Fibroblast of the conjunctiva (primary cell): ENCODE measurements around the gene PPP1R18.
A peak's percentile ranks its signal among the peaks of the same experiment; 100 is the strongest.
"Not testable (repeated sequence)": the region's sequence is repeated elsewhere in the genome, so short reads cannot be mapped to it uniquely, and the experiment has no call there.

Source experiments
- DNase-seq: peaks from one replicate; pipeline ENCODE4 v3.0.0-alpha.2; 2010; ENCODE audit warnings: low read depth

PPP1R18 gene

DNA sequence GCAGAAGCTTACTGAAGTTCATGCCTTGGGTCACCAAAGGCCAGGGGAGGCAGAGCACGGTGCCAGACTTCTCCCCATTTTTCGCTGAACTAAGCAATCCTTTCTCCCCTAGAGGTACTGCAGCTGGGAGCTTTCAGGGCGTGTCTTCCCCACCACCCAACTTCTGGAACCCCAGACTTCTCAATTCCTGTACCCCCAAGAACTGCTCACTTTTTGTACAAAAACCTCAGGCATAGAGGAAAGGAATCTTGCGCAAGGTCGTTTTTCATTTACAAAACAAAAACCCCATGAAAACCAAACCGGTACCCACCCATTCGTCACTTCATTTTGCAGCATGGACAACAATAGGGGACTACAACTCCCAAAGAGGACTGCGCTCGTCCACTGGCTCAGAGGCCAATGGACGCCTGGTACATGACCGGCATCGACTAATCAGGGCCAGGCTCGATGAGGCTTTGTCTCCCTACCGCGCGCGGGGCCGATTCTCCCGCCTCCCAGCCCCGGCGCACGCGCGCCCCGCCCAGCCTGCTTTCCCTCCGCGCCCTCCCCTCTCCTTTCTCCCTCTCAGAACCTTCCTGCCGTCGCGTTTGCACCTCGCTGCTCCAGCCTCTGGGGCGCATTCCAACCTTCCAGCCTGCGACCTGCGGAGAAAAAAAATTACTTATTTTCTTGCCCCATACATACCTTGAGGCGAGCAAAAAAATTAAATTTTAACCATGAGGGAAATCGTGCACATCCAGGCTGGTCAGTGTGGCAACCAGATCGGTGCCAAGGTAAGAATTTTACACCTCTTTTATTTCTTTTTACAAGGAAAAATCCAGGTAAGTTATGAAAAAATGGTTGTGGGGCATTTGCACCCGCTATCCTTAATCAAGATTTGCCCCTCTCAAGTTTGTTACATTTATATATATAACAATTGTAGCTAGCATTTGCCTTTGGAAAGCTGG lies 33.6 kb upstream of the PPP1R18 start, which contains the start of gene TUBB:
Gene TUBB, plus strand, starts transcription at position 562 of the 947 bp plus-strand sequence. Its CDS starts 155 bp downstream, at position 717.
- DNase-seq = peak; percentile 97

DNA sequence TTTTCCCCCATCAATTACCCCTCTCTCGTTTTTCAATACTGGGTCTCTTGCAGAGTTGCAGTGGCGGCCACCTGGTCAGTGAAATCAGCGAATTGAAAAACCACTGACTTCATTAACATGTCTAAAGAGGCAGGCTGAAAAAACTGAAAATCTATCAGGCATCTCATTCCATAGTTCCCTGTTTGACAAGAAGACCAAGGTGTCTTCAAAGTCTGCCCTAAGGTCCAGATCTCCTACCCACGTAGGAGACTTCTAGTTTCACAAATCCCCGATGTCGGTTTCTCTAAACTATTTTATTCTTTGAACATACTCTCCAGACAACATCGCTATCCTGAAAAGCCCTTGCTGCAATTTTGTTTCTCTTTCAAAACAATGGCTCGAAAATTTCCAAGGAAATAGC lies 32.9 kb upstream of the PPP1R18 start:
- no peak for DNase-seq

DNA sequence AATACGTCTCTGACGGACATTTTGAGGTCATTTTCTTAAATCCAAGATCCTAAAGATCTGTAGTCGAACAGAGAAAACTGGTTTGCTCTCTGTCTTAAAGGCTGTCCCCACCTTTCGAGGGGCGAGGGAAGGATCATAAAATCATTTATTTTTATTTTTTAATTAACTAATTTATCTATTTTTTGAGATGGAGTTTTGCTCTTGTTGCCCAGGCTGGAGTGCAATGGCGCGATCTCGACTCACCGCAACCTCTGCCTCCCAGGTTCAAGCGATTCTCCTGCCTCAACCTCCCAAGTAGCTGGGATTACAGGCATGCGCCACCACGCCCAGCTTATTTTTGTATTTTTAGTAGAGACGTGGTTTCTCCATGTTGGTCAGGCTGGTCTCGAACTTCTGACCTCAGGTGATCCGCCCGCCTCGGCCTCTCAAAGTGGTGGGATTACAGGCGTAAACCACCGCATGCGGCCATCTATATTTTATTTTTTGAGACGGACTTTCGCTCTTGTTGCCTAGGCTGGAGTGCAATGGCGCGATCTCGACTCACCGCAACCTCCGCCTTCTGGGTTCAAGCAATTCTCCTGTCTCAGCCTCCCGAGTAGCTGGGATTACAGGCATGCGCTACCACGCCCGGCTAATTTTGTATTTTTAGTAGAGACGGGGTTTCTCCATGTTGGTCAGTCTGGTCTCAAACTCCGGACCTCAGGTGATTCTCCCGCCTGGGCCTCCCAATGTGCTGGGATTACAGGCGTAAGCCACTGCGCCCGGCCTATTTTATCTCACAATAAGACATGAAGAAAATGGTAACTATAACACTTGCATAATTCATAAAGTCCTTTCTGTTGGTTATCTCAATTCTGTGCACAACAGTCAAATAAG lies 31.6 kb upstream of the PPP1R18 start:
- DNase-seq = not testable (repeated sequence)

DNA sequence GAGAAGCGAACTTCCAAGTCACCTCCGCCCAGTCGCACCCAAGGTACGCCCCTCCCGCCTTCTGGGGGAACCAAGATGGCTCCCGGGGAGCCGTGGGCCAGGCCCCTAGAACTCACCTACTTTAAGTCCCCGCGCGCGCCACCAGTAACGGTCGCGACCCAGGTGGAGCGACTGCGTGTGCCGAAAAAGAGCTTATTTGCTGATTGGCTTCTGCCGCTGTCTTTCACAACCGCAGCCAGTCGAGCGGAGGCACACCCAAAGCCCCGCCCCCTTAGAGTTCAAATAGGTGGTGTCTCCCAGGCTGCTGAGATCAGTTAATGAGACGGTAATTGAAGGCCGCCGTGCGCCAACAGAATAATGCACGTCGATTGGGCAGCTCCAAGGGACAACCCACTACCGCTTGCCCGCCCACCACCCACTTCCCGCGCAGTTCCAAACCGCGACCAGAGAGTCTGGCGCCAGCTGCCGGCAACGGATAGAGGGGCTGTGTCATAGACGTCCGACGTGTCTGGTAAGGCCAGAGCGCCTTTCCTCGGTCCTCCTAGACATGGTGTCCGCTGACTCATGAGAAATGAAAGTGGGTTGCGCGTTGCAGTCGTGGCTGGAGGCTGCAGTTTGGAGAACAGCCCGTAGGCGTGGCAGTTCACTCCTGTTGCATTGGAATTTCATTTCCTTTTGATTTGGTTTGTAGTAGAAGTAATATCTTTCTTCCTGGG lies 30.8 kb upstream of the PPP1R18 start, which contains the start of gene MDC1:
Gene MDC1, minus strand, starts transcription at position 153 of the 716 bp plus-strand sequence. CDS start 2,106 bp downstream, outside the sequence.
- DNase-seq = peak; percentile 100

DNA sequence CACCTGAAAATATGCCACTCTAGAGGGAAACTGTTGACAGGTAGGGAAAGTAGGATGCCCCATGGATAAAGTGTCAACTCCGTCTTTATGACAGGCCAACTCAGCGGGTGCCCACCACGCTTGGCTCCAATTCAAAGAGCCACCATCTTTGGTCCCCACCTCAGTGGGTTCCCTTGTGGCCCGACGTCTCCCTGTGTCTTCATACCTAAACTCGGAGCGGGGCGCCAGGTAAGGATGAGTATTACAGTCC lies 30.4 kb upstream of the PPP1R18 start:
- DNase-seq = no peak

DNA sequence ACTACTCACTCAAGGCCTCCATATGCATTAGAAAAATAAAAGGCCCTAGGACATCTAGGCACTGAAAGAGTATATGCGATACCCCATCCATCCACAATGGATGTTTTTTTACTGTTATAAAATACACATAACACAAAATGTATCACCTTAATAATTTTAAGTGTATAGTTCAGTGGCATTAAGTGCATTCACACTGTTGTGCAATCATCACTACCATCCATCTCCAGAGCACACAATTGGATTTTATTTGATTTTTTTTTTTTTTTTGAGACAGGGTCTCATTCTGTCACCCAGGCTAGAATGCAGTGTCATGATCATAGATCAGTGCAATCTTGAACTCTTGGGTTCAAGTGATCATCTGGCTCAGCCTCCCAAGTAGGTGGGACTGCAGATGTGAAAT lies 27.8 kb upstream of the PPP1R18 start:
- no peak for DNase-seq

DNA sequence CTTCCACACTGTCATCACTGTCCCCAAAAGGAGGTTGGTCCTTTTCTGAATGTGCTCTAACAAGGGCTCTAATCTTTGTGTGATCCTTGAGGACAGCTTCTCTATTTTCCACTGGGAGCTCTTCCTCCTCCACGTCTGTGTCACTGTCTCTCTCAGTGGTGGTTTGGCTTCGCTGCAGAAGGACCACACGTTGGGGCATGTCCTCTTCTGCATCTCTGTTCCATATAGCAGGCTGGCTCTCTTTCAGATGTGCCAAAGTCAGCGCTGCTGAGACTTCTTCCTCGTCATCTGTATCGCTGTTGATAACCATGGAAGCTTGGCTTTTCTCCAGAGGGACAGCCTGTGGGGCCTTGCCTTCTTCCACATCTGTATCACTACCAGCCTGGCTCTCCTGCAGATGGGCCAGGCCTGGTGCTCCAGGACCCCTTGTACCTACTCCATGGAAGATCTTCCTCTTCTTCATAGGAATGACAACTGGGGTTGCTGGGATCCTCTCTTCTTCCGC lies 26.0 kb upstream of the PPP1R18 start:
- DNase-seq = no peak

DNA sequence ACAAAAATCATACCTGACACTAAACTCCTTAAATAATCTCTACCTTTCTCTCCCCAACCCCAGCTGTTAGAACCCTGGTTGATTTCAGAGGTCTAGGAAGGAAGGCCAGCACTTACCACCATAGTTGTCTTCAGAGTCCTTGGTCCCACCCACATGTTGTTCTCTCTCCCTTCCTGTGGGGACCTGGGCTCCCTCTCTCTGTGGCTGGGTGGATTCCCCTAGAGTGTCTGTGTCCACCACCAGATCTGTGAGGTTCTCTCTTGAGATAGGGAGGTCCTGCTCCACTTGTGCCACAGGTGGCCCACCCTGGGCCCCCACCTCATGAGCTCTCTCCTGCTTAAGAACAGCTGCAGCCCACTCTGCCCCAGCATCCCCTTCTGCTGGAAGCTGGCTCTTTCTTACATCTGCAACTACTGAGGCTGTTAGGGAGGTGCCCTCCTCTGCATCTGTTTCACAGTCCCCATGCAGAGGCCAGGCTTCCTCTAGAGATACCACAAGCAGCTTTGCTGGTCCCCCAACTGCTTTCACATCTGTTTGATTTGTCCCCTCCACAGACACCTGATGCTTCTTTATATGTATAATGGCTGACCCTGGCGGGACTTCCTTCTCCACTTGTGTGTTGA lies 25.4 kb upstream of the PPP1R18 start:
- no peak for DNase-seq

DNA sequence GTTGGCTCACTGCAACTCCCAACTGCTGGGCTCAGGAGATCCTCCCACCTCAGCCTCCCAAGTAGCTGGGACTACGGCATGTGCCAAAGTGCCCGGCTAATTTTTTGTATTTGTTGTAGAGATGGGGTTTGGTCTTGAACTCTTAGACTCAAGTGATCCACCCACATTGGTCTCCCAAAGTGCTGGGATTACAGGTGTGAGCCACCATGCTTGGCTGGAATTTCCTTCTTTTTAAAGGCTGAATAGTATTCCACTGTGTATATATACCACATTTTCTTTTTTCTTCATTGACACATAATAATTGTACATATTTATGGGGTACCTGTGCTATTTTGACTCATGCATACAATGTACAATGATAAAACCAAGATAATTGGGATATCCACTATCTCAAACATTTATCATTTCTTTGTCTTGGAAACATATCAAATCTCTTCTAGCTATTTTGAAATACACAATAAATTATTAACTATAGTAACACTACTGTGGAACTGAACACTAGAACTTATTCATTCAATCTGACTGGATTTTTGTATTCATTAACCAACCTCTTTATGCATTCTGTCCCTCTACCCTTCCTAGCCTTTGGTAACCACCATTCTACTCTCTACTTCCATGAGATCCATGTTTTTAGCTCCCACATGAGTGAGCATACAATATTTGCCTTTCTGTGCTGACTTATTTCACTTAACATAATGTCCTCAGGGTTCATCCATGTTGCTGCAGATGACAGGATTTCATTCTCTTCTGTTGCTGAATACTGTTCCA lies 22.8 kb upstream of the PPP1R18 start:
- no peak for DNase-seq

DNA sequence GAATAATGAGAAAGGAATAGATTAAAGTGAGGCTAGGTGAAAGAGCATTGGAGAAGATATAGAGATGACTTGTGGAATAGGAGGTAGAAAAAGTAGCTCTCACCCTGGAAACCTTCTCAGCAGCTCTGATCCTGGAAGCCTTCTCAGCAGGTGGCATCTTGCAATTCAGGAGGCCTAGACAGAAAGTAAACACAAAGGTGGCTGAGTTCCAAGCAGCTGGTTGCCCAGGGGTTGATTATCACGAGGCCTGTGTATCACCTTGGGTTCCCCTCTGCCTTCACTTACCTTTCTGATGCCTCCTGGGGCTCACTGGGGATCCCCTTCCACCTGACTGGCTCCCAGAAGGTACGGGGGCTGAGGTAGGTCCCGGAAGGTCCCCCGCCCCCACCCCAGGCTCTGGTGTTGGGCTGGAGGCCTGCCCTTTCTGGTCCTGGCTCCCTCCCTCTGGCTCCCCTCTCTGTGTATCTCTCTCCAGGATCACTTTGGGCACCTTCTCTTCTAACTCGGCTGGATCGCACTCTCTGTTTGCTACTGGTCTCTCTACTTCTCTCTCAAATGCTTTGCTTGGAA lies 20.9 kb upstream of the PPP1R18 start:
- DNase-seq = no peak

DNA sequence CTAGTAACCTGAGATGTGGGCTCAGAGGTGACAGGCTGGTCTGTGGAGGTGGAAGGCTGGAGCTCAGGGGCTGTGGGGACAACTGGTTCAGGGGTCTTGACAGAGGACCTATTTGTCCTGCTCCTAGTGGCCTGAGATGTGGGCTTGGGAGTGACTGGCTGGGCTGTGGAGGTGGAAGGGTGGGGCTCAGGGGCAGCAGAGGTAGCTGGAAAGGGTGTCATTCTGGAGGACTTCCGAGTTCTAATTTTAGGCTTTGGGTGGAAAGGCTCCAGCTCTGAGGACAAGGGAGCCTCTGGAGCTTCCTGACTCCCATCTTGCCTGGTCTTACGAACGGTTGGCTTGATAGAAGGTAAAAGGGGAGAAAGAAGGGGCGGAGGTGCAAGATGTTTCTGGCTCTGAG lies 19.2 kb upstream of the PPP1R18 start:
- no peak for DNase-seq

DNA sequence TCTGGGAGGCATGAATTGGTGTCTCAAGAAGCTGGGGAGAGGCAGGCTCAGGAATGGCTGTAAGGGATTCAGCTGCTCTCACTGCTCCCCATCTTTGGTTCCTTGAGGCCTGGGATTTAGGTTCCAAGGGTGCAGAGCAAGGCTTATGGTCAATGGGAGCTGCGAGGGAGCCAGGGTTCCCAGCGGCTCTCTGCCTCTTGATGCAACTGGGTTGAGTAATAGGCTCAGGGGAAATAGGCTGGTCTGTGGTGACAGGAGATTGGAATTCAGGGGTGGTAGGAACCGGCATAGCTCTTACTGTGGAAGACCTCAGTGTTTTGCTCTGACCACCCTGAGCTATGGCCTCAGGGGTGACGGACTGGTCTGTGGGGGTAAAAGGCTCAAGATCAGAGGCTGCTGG lies 17.4 kb upstream of the PPP1R18 start:
- DNase-seq = no peak

DNA sequence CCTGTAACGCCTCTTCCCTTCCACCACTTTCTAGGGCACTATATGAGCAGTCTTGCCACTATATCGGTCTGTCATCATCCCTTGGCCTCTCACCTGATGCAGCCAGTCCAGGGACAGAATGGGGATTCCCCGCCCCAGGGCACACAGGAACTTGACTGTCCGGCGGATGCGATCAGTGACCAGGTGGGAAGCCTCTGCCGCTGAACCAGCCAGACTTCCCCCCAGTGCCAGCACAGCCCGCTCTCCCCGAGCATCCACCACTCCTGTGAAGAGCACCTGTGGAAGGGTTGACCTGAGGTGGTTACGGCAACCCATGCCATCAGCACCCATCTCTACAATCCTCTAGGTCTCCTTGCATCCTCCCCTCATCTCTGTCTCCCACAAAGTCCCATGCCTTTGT lies 16.6 kb upstream of the PPP1R18 start:
- no peak for DNase-seq

DNA sequence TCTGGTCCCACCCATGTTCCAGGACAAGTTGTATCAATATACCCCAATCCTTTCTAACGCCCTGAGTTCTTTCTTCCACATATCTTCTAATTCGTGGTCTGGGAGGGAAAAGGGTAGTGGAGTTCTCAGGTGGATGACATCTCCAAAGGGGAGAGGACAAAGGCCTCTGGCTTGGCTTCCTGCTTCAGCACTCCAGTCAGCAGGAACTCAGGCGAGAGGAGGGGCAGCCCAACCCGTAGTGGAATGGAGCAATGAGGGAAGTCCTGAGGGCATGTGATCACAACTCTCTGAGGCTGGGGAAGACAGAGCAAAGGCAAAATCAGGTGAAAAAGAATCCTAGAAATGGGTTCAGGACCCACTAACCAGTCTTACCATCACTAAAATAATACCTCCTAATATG lies 13.9 kb upstream of the PPP1R18 start:
- no peak for DNase-seq

DNA sequence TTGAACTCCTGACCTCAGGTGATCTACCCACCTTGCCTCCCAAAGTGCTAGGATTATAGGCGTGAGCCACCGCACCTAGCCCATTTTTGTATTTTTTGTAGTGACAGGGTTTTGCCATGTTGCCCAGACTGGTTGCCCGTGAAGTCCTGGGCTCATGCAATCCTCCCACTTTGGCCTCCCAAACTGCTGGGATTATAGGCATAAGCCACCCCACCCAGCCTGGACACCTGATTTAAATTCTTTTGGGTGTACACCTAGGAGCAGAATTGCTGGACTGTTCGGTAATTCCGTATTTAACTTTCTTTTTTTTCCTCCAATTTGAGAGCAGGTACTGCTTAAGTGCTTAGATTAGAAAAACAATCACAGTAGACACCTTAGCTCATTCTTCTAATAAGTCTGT lies 10.0 kb upstream of the PPP1R18 start:
- DNase-seq = no peak

DNA sequence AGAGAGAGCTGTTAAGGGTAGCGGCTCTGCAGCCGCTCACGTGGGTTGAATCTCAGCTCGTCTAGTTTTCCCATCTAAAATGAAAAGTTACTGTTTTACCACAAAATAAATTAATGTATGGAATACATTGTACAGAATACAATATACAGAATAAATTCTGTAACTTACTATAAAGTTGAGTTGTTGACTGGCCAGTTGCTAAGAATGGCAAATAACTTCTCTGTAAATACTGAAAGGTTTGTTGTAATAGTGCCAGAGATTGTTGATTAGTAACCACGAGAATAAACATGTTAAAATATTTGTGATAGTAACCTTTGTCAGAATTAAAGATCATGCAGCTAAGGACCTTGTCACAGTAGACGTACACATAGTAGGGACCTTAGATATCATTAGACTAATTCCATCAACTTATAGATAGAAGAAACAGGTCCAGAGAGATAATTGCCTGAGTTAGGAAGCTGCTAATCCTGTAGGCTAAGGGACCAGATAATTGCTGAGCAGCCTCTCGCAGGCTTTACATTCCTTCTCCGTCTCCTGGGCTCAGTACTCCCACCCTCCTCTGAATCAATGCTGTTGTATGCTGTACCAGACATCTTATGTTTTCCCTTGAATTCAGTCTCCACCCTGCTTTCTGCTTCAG lies 4.9 kb upstream of the PPP1R18 start:
- DNase-seq = no peak

DNA sequence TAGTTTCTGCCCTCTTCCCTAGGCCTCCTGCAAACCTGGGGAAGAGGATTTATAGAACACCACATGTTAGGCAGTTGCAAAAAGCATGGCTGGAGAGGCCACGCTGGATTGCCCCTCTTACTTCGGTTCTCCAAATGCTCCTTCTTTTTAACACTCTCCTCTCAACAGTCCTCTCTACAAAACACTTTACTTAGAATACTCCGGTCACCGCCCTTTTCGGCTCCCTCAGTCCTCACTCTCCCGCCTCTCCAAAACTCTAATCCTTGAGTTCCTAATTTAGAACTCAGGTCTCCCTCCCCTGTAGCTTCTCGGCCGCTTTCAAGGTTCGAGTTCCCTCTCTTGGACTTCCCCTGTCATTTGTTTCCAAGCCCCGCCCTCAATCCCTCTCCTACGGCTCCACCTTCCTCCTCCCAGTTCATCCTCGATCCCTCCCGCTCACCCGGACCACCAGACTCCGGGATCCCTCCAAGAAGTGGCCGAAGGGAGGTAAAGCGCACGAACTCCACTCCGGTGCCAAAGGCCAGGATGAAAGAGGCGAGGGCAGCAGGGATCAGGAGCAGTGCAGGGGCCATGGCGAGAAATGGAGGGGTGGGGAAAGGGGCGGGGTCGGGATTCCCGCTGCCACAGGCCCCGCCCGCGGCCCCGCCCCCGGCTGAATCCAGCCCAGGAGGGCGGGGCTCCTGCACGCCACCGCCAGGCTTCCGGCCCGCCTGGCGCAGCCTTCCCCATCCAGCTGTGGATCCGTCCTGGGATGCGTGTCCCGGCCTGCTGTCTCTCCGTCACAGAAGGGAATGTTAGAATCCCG lies 4.2 kb upstream of the PPP1R18 start, which contains the start of gene NRM:
Gene NRM, minus strand, starts transcription at position 582 of the 805 bp plus-strand sequence. Its CDS starts 10 bp downstream, at position 572.
- peak; percentile 61 for DNase-seq

DNA sequence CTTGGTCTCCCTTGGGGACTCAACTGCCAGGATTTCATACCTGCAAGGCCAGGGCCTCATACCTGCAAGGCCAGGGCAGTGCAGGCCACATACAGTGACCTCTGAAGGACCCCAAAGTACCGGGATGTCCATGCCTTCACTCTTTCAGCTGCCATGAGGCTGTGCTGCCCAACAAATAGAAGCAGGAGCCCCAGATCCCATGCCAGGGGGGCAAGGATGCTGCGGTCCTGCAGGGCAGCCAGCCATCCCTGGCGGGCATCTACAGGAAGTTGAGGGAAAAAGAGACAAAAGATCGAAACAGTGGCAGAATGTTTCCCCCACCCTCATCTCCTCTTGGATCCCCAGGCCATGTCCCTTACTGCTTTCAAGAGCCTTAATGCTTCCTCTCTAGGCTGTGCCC lies 3.5 kb upstream of the PPP1R18 start:
- no peak for DNase-seq
